GM13977 (cell line): ENCODE measurements around the gene MSI2.

Experiments
- DNase-seq: peaks from one replicate; pipeline ENCODE4 v3.0.0; 2012; ENCODE audit warnings: low spot score
- in situ Hi-C: fragments of 300-500 bp; cut with MboI; formaldehyde crosslinking; loops from one replicate; pipeline ENCODE4 v1.12.0; 2022; ENCODE audit warnings: low sequenced_read_pairs, low pct_unique_long_range_greater_than_20kb, mixed read lengths, inconsistent platforms; ENCODE audit not compliant: unreplicated experiment
- TF ChIP-seq, protein P1 (sequence below): IDR thresholded peaks from 2 replicates; pipeline ENCODE4 v1.5.1; 2012; ENCODE audit warnings: mild to moderate bottlenecking, control low read depth; ENCODE audit not compliant: insufficient read depth; ENCODE audit errors: extremely low read depth, missing control alignments

The MSI2 gene

DNA sequence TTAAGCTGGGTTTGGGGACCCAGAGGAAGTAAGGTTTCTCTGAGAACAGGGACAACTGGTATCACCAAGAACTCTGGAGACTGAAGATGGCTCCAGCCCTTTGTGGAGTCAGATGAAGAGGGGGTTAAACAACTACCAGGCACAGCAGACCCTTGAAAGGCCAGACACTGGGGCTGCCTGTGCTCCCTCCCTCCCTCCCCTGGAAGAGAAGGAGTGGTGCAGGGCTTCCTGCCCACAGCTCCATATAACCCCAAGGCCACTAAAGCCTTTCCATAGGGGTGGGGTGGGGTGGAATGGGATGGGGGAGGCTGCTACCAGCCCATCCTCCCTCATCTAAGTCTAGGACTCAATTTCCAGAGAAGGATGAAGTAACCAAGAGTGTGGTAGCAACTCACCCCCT, 422.1 kb downstream of the MSI2 start:
- DNase-seq = peak; percentile 8
- TF ChIP-seq, protein P1, sequence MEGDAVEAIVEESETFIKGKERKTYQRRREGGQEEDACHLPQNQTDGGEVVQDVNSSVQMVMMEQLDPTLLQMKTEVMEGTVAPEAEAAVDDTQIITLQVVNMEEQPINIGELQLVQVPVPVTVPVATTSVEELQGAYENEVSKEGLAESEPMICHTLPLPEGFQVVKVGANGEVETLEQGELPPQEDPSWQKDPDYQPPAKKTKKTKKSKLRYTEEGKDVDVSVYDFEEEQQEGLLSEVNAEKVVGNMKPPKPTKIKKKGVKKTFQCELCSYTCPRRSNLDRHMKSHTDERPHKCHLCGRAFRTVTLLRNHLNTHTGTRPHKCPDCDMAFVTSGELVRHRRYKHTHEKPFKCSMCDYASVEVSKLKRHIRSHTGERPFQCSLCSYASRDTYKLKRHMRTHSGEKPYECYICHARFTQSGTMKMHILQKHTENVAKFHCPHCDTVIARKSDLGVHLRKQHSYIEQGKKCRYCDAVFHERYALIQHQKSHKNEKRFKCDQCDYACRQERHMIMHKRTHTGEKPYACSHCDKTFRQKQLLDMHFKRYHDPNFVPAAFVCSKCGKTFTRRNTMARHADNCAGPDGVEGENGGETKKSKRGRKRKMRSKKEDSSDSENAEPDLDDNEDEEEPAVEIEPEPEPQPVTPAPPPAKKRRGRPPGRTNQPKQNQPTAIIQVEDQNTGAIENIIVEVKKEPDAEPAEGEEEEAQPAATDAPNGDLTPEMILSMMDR = no peak
- in situ Hi-C loops = no loop called here

DNA sequence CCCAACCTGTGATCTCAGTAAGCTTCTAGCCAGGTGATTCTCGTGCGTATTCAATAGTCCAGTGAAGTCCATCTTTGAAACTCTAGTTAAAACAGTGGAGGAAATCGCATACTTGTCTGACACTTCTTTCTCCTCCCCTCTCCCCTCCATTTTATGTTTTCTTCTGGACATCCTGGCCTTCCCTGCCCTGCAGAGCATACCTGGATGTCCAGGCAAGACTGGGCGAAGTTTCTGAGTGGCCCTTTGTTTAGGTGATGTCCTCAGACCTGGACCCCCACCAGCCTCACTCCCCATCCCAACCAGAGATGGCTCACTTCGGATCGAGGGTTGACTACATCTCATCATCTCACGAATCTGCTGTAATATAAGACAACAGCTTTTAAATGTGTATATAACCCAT, 423.0 kb downstream of the MSI2 start:
- DNase-seq = no peak
- TF ChIP-seq, protein P1 = no peak
- in situ Hi-C loops = no loop called here

DNA sequence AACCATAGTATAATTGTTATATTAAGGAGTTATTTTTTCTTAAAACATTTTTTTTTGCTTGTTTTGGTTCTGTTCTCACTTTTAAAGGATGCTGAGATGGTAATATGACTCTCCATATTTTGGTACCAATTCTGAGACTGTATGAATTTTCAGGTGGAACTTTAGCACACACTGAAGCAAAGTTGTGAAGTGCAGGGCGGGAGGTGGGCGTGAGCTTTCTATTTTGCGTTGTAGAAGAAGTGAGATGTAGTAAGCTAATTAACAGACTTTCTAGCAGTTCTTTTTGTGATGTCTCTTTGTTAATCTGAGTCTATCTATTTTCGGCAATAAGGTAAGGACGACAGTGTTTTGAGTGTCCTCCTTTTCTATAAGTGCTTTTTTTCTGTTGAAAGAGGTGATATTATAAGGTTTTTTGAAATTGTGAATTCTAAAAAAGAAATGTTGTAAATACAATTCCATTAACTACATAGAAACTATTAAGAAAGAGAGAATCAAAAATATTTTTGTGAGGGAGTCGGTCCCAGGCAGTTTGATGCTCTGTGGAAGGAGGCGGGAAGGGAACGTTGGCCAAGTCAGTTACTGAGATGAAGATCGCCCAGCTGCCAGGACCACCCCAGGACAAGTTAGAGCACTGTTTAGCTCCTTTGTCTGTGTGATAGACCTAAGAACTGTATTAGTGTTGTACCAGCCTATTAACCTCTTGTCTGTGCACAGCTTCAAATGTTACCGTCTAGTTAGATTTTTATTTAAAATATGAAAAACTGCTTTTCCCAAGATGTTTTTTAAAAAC, 423.8 kb downstream of the MSI2 start:
- DNase-seq = no peak
- in situ Hi-C loops = no loop called here
- TF ChIP-seq, protein P1 = no peak

DNA sequence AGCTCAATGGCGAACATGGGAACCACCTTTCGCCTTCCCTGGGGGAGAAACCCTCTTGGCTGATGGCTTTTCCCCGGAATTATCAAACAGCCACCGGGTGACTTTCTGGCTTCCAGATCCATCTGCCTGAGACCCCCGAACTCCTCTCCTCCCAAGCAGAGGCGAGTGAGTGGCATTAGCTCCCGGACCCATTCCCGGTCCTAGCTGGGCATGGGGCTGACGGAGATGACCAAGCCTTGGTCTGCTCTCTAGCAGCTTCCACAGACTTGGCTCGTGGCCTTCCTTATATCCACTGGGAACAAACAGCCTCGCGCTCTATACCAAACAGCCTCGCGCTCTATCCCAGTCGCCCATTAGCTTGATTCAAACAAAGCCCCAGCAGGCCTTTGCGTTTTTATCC, 426.4 kb downstream of the MSI2 start:
- in situ Hi-C loops = no loop called here
- TF ChIP-seq, protein P1 = no peak

DNA sequence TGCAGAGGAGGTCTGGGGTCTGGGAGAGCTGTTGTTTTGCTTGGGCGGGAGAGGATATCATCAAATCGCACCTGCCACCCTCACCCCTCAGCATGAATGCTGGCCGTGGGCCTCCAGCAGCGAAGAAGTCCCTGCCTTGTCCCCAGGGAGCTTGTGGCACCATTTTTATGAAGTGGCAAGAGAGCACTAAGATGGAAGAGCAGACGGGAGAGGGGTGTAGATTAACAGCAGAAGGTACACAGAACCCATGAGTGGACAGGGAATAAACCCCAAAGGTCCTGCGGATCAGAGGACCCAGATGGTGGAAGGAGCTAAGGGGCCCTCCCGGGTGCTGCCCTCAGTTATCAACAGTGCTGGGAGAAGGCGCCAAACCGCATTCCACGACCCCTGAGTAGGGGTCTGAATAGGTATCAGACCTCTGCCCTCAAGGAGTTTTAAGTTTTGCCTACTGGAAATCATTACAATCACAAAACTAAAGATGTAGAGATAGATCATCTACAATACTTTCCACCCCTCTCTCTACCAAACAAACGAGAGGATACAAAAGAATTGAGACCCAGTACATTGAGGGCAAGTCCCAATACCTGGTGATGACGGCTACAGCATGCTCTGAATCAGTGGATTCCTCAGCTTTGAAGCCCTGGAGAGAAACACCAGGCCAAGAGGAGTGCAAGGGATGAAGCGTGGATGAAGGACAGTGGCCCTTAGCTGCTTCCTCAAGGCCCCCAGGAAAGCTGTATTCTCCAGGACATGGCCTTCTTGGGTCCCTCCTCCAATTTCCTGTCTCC, 428.6 kb downstream of the MSI2 start:
- in situ Hi-C loops = no loop called here
- no peak for DNase-seq
- TF ChIP-seq, protein P1 = no peak

More for the DNA sequence above, 426.4 kb downstream of the MSI2 start:
- no peak for DNase-seq

DNA sequence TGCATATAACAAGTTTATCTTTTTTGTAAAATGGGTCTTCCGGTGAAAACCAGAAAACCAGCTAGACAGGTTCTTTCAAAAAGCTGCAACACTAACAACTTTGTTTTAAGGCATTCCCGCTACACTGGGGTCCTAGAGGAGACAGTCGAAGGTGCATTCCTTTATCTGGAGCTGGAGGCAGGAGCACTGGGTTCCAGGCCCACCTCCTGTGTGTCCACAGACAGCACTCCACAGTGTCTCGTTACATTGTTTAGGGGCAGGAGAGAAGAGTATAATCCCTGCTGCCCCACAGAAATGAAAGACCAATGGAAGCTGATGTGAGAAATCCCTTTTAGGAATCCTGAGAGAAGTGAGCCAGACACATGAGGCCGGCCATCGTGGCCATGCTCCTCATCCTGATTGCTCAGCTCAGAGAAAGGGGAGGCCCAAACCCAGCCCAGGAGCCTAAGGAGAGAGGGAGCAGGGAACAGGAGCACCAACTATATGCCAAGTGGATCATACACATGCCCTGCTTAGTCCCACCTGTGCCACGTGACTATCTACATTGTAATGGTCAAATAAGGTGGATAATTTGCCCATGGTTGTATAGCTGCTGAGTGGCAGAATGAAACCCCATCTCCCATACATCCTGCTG, 429.3 kb downstream of the MSI2 start:
- TF ChIP-seq, protein P1 = no peak
- in situ Hi-C loops = no loop called here

More for the DNA sequence above, 429.3 kb downstream of the MSI2 start:
- DNase-seq = no peak
